Endodermal cell (in vitro differentiated cells): ENCODE measurements around the gene CPNE6. TPM values are rescaled to one million over a fixed set of nuclear protein-coding genes. Genes with fewer than 3 reads are reported as not detected.

Experiments used
- DNase-seq: peaks from one replicate; pipeline ENCODE4 v3.0.0-alpha.2; 2017
- H3K27ac ChIP-seq: 2 replicates; pipeline ENCODE4 v1.5.1; 2013; ENCODE audit warnings: mild to moderate bottlenecking, low read depth, low read length, moderate library complexity
- H3K27me3 ChIP-seq: 2 replicates; pipeline ENCODE4 v1.6.1; 2013; ENCODE audit warnings: mild to moderate bottlenecking, low read length, moderate library complexity; ENCODE audit not compliant: insufficient read depth, control insufficient read depth, poor library complexity, severe bottlenecking
- H3K36me3 ChIP-seq: 2 replicates; pipeline ENCODE4 v1.7.0; 2013; ENCODE audit warnings: mild to moderate bottlenecking, low read length, moderate library complexity; ENCODE audit not compliant: control insufficient read depth, insufficient read depth
- H3K4me1 ChIP-seq: one replicate; pipeline ENCODE4 v1.7.0; 2013; ENCODE audit warnings: low read length; ENCODE audit not compliant: control insufficient read depth, insufficient read depth
- H3K4me3 ChIP-seq: 2 replicates; pipeline ENCODE4 v1.5.1; 2013; ENCODE audit warnings: mild to moderate bottlenecking, low read length, moderate library complexity
- H3K9ac ChIP-seq: 2 replicates; pipeline ENCODE4 v1.6.1; 2013; ENCODE audit warnings: mild to moderate bottlenecking, low read length, moderate library complexity; ENCODE audit not compliant: poor library complexity, severe bottlenecking; ENCODE audit errors: extremely low read depth
- H3K9me3 ChIP-seq: 2 replicates; pipeline ENCODE4 v1.6.1; 2013; ENCODE audit warnings: mild to moderate bottlenecking, low read length, moderate library complexity; ENCODE audit not compliant: control insufficient read depth
- H3K27ac Mint-ChIP-seq: 2 replicates; pipeline ENCODE4 v1.8.0; 2020; ENCODE audit warnings: mixed read lengths
- H3K27me3 Mint-ChIP-seq: 2 replicates; pipeline ENCODE4 v1.8.0; 2021; ENCODE audit warnings: mild to moderate bottlenecking, mixed read lengths; ENCODE audit not compliant: insufficient read depth
- H3K36me3 Mint-ChIP-seq: 2 replicates; pipeline ENCODE4 v1.8.0; 2020; ENCODE audit warnings: low read depth, mixed read lengths
- H3K4me1 Mint-ChIP-seq: 2 replicates; pipeline ENCODE4 v1.8.0; 2020; ENCODE audit warnings: mixed read lengths
- H3K4me3 Mint-ChIP-seq: 2 replicates; pipeline ENCODE4 v1.8.0; 2020; ENCODE audit warnings: mild to moderate bottlenecking, moderate library complexity, mixed read lengths
- H3K9me3 Mint-ChIP-seq: 2 replicates; pipeline ENCODE4 v1.8.0; 2020; ENCODE audit warnings: mild to moderate bottlenecking, mixed read lengths
- CTCF ChIP-seq: fragments of 200-600 bp; sonication (generic); conservative IDR thresholded peaks from 2 replicates; pipeline ENCODE4 v1.5.0; 2021; ENCODE audit warnings: antibody characterized with exemption, mild to moderate bottlenecking
- WGBS, 2 experiments: methylation state at CpG; one replicate each; pipeline versions ENCODE4 v1.1.5 to v1.1.7; 2013; ENCODE audit warnings: missing lambda C conversion rate in 2 of 2, mixed read lengths in 1 of 2; ENCODE audit not compliant: insufficient coverage in 1 of 2, insufficient read length in 1 of 2; 5-methylcytosine and 5-hydroxymethylcytosine counted together
- total RNA-seq, 2 donors: library from RNA; stranded (reverse); fragmentation: NEBNext Ultra II Directional in 1 of 2; extraction: Animal tissue kit (Norgen Biotek cat#: 25700) in 1 of 2; gene quantifications; 2 replicates in 1 of 2; 3 replicates in 1 of 2; pipeline ENCODE4 v1.2.1, GENCODE V29; 2021

The CPNE6 gene
- total RNA-seq, 2 donors from 2014 or later, result not detected

GRCh38 chr14:24055971-24056799 lies 15.2 kb upstream of the CPNE6 start:
- Histone ChIP-seq H3K27me3 (no peaks in the 10 kb centered on the region), H3K9me3 (no peaks in the 10 kb centered on the region), H3K36me3 (no peaks in the 10 kb centered on the region), H3K27ac (no peak overlapping the region), H3K9ac (no peak overlapping the region), H3K4me1 (no peaks in the 10 kb centered on the region), H3K4me3 (no peak overlapping the region)
- Mint-ChIP-seq H3K27me3 (no peaks in the 10 kb centered on the region), H3K27ac (no peak overlapping the region), H3K4me1 (peaks cover 6% of the 10 kb centered on the region), H3K4me3 (no peak overlapping the region), H3K36me3 (no peaks in the 10 kb centered on the region), H3K9me3 (no peaks in the 10 kb centered on the region)
- TF ChIP-seq CTCF, result no peak
- WGBS, 2 experiments, result 87 to 91% methylated on average over 4 to 10 of the region's 10 CpGs
- DNase-seq, result no peak

GRCh38 chr14:24056800-24057184 lies 14.6 kb upstream of the CPNE6 start:
- H3K9me3 ChIP-seq, result no peaks in the 10 kb centered on the region
- no peaks in the 10 kb centered on the region for H3K36me3 Mint-ChIP-seq
- no peaks in the 10 kb centered on the region for H3K9me3 Mint-ChIP-seq
- no peaks in the 10 kb centered on the region for H3K27me3 ChIP-seq
- H3K9ac ChIP-seq, result no peak overlapping the region
- no peak for DNase-seq
- H3K4me1 Mint-ChIP-seq, result peaks cover 3% of the 10 kb centered on the region
- no peaks in the 10 kb centered on the region for H3K27me3 Mint-ChIP-seq
- no peak overlapping the region for H3K27ac ChIP-seq
- H3K4me3 Mint-ChIP-seq, result no peak overlapping the region
- H3K4me1 ChIP-seq, result no peaks in the 10 kb centered on the region
- no peaks in the 10 kb centered on the region for H3K36me3 ChIP-seq
- H3K4me3 ChIP-seq, result no peak overlapping the region
- 77 to 87% methylated on average over 5 to 8 of the region's 8 CpGs for WGBS, 2 experiments
- TF ChIP-seq CTCF, result no peak
- H3K27ac Mint-ChIP-seq, result no peak overlapping the region

GRCh38 chr14:24057271-24057670 lies 14.1 kb upstream of the CPNE6 start:
- no peak for DNase-seq
- Histone ChIP-seq H3K9ac (no peak overlapping the region), H3K4me3 (no peak overlapping the region), H3K4me1 (no peaks in the 10 kb centered on the region), H3K27me3 (no peaks in the 10 kb centered on the region), H3K27ac (no peak overlapping the region), H3K36me3 (no peaks in the 10 kb centered on the region), H3K9me3 (no peaks in the 10 kb centered on the region)
- no peaks in the 10 kb centered on the region for H3K9me3 Mint-ChIP-seq
- H3K4me1 Mint-ChIP-seq, result peaks cover 3% of the 10 kb centered on the region
- no peaks in the 10 kb centered on the region for H3K36me3 Mint-ChIP-seq
- TF ChIP-seq CTCF, result no peak
- 88 to 93% methylated on average over 2 of the region's 2 CpGs for WGBS, 2 experiments
- no peak overlapping the region for H3K27ac Mint-ChIP-seq
- H3K4me3 Mint-ChIP-seq, result no peak overlapping the region
- no peaks in the 10 kb centered on the region for H3K27me3 Mint-ChIP-seq
